HepG2 (cell line): ENCODE measurements around the gene IKZF3. TPM values are rescaled to one million over a fixed set of nuclear protein-coding genes. Genes with fewer than 3 reads are reported as not detected.

Experiments used
- DNMT1 ChIP-seq: sonication (generic); formaldehyde crosslinking; IDR thresholded peaks from 2 replicates; pipeline ENCODE4 v1.5.1; 2020; ENCODE audit warnings: mild to moderate bottlenecking, missing genetic modification reagents
- EHMT2 ChIP-seq: fragments of 200-600 bp; sonication (generic); IDR thresholded peaks from 2 replicates; pipeline ENCODE4 v1.7.0; 2017; ENCODE audit warnings: antibody characterized with exemption, low read depth, low read length, borderline replicate concordance
- ERF ChIP-seq: IDR thresholded peaks from 2 replicates; pipeline ENCODE4 v1.6.1; 2018; ENCODE audit warnings: missing biosample characterization, missing genetic modification reagents
- MAF1 ChIP-seq: sonication (generic); formaldehyde crosslinking; IDR thresholded peaks from 2 replicates; pipeline ENCODE4 v1.5.0; 2020; ENCODE audit warnings: missing genetic modification reagents, borderline replicate concordance
- MED8 ChIP-seq: sonication (generic); formaldehyde crosslinking; IDR thresholded peaks from 2 replicates; pipeline ENCODE4 v1.8.1; 2023; ENCODE audit warnings: mild to moderate bottlenecking, missing genetic modification reagents; ENCODE audit not compliant: insufficient replicate concordance
- ZNF326 ChIP-seq: sonication (generic); formaldehyde crosslinking; IDR thresholded peaks from 2 replicates; pipeline ENCODE4 v1.4.0; 2020; ENCODE audit warnings: missing genetic modification reagents, borderline replicate concordance
- ZNF44 ChIP-seq: sonication (generic); formaldehyde crosslinking; IDR thresholded peaks from 2 replicates; pipeline ENCODE4 v1.5.1; 2020; ENCODE audit warnings: mild to moderate bottlenecking, missing genetic modification reagents
- ZNF558 ChIP-seq: sonication (generic); formaldehyde crosslinking; IDR thresholded peaks from 2 replicates; pipeline ENCODE4 v1.9.0; 2022; ENCODE audit warnings: mild to moderate bottlenecking, missing genetic modification reagents, borderline replicate concordance
- ZNF660 ChIP-seq: sonication (generic); formaldehyde crosslinking; IDR thresholded peaks from 2 replicates; pipeline ENCODE4 v1.5.1; 2020; ENCODE audit warnings: mild to moderate bottlenecking, low read depth, missing genetic modification reagents, borderline replicate concordance
- ZNF790 ChIP-seq: sonication (generic); formaldehyde crosslinking; IDR thresholded peaks from 2 replicates; pipeline ENCODE4 v1.8.0; 2022; ENCODE audit warnings: missing genetic modification reagents, mild to moderate bottlenecking, borderline replicate concordance
- polyA plus RNA-seq, 8 experiments: library from polyadenylated mRNA; depleted of rRNA in 3 of 8; stranded (reverse) in 7 of 8; unstranded in 1 of 8; fragments of >200 nt; fragmentation: Illumina TruSeq in 4 of 8; extraction: Trizol in 4 of 8; gene quantifications; 2 replicates each; pipeline versions ENCODE4 v1.2.1 to v1.2.3, GENCODE V29; 2011 to 2016; ENCODE audit warnings: low read depth in 4 of 8, missing spikeins in 1 of 8, mixed read lengths in 1 of 8; ENCODE audit not compliant: insufficient read depth in 1 of 8
- total RNA-seq, 5 experiments: library from RNA; depleted of rRNA; stranded (reverse); fragments of >200 nt; fragmentation: Illumina TruSeq; extraction: Trizol; gene quantifications; 2 replicates each; pipeline ENCODE4 v1.2.3, GENCODE V29; 2016; ENCODE audit warnings: low read depth in 1 of 5
- TF ChIP-seq, protein P1 (sequence below): sonication (generic); formaldehyde crosslinking; IDR thresholded peaks from 2 replicates; pipeline ENCODE4 v1.5.0; 2020; ENCODE audit warnings: mild to moderate bottlenecking, missing genetic modification reagents, borderline replicate concordance
- TF ChIP-seq, protein P2 (sequence below): sonication (generic); formaldehyde crosslinking; IDR thresholded peaks from 2 replicates; pipeline ENCODE4 v1.8.0; 2022; ENCODE audit warnings: mild to moderate bottlenecking, missing genetic modification reagents; ENCODE audit not compliant: insufficient replicate concordance
- TF ChIP-seq, protein P3 (sequence below): sonication (generic); formaldehyde crosslinking; IDR thresholded peaks from 2 replicates; pipeline ENCODE4 v1.5.1; 2020; ENCODE audit warnings: missing genetic modification reagents, mild to moderate bottlenecking, borderline replicate concordance
- TF ChIP-seq, protein P4 (sequence below): sonication (generic); formaldehyde crosslinking; IDR thresholded peaks from 2 replicates; pipeline ENCODE4 v1.5.1; 2020; ENCODE audit warnings: missing genetic modification reagents, mild to moderate bottlenecking, borderline replicate concordance
- TF ChIP-seq, protein P5 (sequence below): sonication (generic); formaldehyde crosslinking; IDR thresholded peaks from 2 replicates; pipeline ENCODE4 v1.4.0; 2020; ENCODE audit warnings: mild to moderate bottlenecking, low read depth, missing genetic modification reagents
- TF ChIP-seq, protein P6 (sequence below): sonication (generic); formaldehyde crosslinking; IDR thresholded peaks from 2 replicates; pipeline ENCODE4 v1.5.1; 2020; ENCODE audit warnings: mild to moderate bottlenecking, missing genetic modification reagents

Gene IKZF3
- total and polyA plus RNA-seq, 2 of the 13 experiments (the other 11 are each of a cell fraction or from before 2014, with no cell fraction given): not detected

DNA sequence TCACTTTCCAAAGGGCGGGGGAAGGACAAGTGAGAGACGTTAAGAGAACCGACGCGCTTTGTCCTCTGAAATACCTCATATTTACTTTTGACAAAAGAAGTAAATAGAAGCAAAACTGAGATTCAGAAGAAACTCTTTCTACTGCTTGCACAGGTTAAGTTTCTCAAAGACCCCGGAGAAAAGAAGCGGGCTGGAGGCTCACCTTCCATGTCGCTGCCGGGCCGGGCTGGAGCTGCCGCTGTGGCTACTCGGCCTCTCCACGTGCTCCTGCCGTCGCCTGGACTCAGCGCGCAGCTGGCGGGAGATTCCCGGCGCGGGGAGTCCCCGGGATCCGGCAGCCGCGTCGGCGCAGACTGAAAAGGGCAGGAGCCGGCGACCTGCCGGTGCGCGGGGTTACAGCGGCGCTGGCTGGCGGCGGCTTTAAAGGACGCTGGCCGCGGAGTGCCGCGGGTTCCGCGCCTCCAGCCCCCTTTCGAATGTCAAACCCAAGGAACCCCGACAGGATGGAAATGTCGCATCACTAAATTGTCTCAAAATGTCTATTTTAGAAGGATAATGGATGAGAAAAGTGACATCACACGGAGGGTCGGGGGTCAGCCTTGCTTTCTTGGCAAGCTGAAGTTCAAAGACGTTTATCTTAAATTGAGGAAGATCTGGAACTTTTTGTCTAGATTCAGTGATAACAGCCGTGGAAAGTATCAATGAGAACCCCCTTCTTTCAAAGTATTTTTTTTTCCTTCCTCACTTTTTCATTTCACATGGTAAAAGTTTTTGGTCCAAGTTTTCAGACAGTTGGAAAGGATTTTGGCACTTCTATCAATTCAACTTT, at the start of gene IKZF3 (continued):
- TF ChIP-seq, protein P1, sequence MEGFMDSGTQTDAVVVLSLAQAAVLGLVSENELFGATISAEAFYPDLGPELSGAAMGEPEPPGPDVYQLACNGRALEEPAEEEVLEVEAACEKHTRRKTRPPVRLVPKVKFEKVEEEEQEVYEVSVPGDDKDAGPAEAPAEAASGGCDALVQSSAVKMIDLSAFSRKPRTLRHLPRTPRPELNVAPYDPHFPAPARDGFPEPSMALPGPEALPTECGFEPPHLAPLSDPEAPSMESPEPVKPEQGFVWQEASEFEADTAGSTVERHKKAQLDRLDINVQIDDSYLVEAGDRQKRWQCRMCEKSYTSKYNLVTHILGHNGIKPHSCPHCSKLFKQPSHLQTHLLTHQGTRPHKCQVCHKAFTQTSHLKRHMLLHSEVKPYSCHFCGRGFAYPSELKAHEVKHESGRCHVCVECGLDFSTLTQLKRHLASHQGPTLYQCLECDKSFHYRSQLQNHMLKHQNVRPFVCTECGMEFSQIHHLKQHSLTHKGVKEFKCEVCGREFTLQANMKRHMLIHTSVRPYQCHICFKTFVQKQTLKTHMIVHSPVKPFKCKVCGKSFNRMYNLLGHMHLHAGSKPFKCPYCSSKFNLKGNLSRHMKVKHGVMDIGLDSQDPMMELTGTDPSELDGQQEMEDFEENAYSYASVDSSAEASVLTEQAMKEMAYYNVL: peak; percentile 74; the same call in 1 of the 2 replicates
- peak; percentile 82; the same call in 1 of the 2 replicates for TF ChIP-seq DNMT1 (CRISPR knock-in tag)
- peak; percentile 99 for TF ChIP-seq ERF
- TF ChIP-seq ZNF790 (CRISPR knock-in tag): peak; percentile 90; the same call in 1 of the 2 replicates
- TF ChIP-seq EHMT2: no peak
- TF ChIP-seq, protein P2, sequence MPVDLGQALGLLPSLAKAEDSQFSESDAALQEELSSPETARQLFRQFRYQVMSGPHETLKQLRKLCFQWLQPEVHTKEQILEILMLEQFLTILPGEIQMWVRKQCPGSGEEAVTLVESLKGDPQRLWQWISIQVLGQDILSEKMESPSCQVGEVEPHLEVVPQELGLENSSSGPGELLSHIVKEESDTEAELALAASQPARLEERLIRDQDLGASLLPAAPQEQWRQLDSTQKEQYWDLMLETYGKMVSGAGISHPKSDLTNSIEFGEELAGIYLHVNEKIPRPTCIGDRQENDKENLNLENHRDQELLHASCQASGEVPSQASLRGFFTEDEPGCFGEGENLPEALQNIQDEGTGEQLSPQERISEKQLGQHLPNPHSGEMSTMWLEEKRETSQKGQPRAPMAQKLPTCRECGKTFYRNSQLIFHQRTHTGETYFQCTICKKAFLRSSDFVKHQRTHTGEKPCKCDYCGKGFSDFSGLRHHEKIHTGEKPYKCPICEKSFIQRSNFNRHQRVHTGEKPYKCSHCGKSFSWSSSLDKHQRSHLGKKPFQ (CRISPR knock-in tag): peak; percentile 91
- peak; percentile 23 for TF ChIP-seq MED8 (CRISPR knock-in tag)
- TF ChIP-seq, protein P3, sequence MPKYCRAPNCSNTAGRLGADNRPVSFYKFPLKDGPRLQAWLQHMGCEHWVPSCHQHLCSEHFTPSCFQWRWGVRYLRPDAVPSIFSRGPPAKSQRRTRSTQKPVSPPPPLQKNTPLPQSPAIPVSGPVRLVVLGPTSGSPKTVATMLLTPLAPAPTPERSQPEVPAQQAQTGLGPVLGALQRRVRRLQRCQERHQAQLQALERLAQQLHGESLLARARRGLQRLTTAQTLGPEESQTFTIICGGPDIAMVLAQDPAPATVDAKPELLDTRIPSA (CRISPR knock-in tag): peak; percentile 79; the same call in 1 of the 2 replicates
- TF ChIP-seq, protein P4, sequence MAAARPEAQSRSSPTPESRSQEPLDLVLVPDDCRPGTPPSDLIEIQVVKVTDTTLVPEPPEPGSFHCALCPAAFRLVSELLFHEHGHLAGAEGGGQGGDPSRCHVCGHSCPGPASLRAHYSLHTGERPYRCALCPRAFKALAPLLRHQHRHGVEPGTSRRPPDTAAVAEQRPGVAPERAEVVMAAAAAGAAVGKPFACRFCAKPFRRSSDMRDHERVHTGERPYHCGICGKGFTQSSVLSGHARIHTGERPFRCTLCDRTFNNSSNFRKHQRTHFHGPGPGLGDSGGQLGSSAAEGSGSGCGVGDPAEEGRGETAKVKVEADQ: peak; percentile 92
- TF ChIP-seq, protein P5, sequence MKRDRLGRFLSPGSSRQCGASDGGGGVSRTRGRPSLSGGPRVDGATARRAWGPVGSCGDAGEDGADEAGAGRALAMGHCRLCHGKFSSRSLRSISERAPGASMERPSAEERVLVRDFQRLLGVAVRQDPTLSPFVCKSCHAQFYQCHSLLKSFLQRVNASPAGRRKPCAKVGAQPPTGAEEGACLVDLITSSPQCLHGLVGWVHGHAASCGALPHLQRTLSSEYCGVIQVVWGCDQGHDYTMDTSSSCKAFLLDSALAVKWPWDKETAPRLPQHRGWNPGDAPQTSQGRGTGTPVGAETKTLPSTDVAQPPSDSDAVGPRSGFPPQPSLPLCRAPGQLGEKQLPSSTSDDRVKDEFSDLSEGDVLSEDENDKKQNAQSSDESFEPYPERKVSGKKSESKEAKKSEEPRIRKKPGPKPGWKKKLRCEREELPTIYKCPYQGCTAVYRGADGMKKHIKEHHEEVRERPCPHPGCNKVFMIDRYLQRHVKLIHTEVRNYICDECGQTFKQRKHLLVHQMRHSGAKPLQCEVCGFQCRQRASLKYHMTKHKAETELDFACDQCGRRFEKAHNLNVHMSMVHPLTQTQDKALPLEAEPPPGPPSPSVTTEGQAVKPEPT (CRISPR knock-in tag): peak; percentile 97
- TF ChIP-seq ZNF558 (CRISPR knock-in tag): no peak; the same call in 1 of the 2 replicates
- TF ChIP-seq ZNF326 (CRISPR knock-in tag): no peak
- peak; percentile 88; the same call in 1 of the 2 replicates for TF ChIP-seq MAF1 (CRISPR knock-in tag)
- TF ChIP-seq, protein P6, sequence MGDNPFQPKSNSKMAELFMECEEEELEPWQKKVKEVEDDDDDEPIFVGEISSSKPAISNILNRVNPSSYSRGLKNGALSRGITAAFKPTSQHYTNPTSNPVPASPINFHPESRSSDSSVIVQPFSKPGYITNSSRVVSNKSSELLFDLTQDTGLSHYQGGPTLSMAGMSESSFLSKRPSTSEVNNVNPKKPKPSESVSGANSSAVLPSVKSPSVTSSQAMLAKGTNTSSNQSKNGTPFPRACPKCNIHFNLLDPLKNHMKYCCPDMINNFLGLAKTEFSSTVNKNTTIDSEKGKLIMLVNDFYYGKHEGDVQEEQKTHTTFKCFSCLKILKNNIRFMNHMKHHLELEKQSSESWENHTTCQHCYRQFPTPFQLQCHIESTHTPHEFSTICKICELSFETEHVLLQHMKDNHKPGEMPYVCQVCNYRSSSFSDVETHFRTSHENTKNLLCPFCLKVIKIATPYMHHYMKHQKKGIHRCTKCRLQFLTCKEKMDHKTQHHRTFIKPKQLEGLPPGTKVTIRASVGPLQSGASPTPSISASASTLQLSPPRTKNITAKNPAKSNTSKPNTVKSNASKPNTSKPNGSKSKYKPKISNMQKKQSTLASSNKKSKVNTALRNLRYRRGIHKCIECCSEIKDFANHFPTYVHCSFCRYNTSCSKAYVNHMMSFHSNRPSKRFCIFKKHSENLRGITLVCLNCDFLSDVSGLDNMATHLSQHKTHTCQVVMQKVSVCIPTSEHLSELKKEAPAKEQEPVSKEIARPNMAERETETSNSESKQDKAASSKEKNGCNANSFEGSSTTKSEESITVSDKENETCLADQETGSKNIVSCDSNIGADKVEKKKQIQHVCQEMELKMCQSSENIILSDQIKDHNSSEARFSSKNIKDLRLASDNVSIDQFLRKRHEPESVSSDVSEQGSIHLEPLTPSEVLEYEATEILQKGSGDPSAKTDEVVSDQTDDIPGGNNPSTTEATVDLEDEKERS (CRISPR knock-in tag): no peak
- 0 out of 2 replicates have a peak, but pooled peaks have one; percentile 61 for TF ChIP-seq ZNF660 (CRISPR knock-in tag)
- peak; percentile 96; the same call in 1 of the 2 replicates for TF ChIP-seq ZNF44 (CRISPR knock-in tag)
